ENCODE measurements around the gene CETP. TPM values are rescaled to one million over a fixed set of nuclear protein-coding genes. Genes with fewer than 3 reads are reported as not detected.

Gene CETP
- total RNA-seq (2022; extraction: Qiagen RNA extraction), result not detected in 5 replicates

GRCh38 chr16:56961851-56962281 lies at the start of gene CETP:
TSS of gene CETP (plus strand) at chr16:56961950. CDS start at chr16:56961980, 30 bp downstream.

GRCh38 chr16:56931892-56932720 lies 29.6 kb upstream of the CETP start, which contains the start of gene HERPUD1:
TSS of gene HERPUD1 (plus strand) at chr16:56932142. CDS start at chr16:56932245, 103 bp downstream.

GRCh38 chr16:56988948-56989945 lies 27.5 kb downstream of the CETP start, which contains the start of gene NLRC5:
TSS of gene NLRC5 (plus strand) at chr16:56989557. CDS start at chr16:57020713, 31,156 bp downstream.

Other genes starting within 250 kb of the CETP start
- 82.1 to 106 TPM (median 104 TPM) in 5 replicates for gene NUP93, start 231.8 kb upstream of the CETP start, total RNA-seq (2022; extraction: Qiagen RNA extraction)
- 0.02 to 0.06 TPM in 2 of 5 replicates, not detected in the others for gene SLC12A3, start 96.7 kb upstream of the CETP start, total RNA-seq (2022; extraction: Qiagen RNA extraction)
- 93.3 to 106 TPM (median 96.9 TPM) in 5 replicates for gene HERPUD1, start 29.8 kb upstream of the CETP start, total RNA-seq (2022; extraction: Qiagen RNA extraction)
- 2.6 to 3.9 TPM (median 3.4 TPM) in 5 replicates for gene NLRC5, start 27.6 kb downstream of the CETP start, total RNA-seq (2022; extraction: Qiagen RNA extraction)
- gene CPNE2, start 130.6 kb downstream of the CETP start, total RNA-seq (2022; extraction: Qiagen RNA extraction), result 38.7 to 49.8 TPM (median 45.1 TPM) in 5 replicates
- gene PSME3IP1, start 224.1 kb downstream of the CETP start, total RNA-seq (2022; extraction: Qiagen RNA extraction), result 82.1 to 108 TPM (median 91.0 TPM) in 5 replicates
- 33.0 to 47.7 TPM (median 37.2 TPM) in 5 replicates for gene RSPRY1, start 224.4 kb downstream of the CETP start, total RNA-seq (2022; extraction: Qiagen RNA extraction)